Effector CD4-positive, alpha-beta T cell (primary cell): Measurements from ENCODE around the gene SLC19A1.
"Not testable (repeated sequence)": the region's sequence is repeated elsewhere in the genome, so short reads cannot be mapped to it uniquely, and the experiment has no call there.

Source experiments
- DNase-seq: peaks from one replicate; pipeline ENCODE4 v3.0.0-alpha.2; 2020

The SLC19A1 gene

DNA sequence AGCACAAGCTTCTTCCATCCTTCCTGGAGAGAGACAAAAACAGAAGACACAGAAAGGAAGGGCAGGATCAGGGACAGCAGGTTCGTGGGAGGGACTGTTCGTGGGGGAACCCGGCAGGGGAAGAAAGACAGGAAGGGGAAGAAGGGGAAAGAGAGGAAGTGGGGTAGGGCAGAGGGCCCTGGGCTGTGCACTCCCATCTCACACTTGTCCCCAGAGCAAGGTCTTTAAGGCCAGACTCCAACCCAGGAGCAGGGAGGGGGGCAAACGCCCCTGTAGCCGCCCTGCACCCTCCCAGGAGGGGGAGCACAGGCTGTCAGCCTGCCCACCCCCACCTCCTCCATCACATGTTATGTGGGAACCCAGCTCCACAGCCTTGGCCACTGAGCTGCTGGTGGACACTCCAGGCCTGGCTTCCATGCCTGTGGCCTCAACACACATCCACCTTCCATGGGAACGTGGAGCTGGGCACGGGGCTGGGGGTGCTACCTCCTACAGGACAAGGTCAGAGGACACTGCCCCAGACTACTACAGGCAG is 9.3 kb downstream of the SLC19A1 start:
- DNase-seq: no peak

DNA sequence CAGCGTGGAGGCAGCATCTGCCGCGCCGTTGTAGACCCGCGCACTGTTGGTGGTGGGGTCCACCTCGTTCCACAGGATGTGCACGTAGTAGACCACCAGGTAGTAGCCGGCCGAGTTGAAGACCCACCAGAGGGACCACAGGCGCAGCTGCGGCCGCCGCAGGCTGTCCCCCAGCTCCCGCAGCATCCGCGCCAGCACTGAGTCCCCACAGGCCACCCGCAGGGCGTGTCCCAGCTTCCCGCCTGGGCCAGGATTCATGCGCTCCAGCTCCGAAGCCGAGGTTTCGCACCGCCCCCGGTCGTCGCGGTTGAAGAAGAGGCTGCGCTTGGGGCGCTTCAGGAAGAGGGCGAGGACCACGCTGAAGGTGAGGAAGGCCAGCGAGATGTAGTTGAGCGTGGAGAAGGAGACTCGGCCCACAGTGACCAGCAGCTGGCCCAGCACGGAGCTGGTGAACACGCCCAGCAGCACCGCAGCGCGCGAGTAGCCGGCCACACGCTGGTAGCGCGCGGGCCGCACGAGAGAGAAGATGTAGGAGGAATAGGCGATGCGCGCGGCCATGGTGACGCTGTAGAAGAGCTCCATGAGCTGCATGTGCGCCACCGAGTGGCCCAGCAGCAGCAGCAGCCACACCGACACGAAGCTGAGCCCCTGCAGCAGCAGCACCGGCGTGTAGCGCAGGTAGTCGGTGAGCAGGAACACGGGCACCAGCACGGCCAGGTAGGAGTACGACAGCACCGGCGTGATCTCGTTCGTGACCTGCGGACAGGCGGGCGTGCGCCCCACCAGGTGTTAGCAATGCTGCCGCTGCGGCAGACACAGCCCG is 10.6 kb downstream of the SLC19A1 start:
- DNase-seq: no peak

DNA sequence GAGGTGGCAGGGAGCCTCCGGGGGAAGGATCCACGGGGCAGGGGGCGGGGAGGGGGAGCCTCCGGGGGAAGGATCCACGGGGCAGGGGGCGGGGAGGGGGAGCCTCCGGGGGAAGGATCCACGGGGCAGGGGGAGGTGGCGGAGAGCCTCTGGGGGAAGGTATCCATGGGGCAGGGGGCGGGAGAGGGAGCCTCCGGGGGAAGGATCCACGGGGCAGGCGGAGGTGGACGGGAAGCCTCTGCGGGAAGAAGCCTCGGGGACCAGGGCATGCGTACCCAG is 11.2 kb downstream of the SLC19A1 start:
- DNase-seq: not testable (repeated sequence)

DNA sequence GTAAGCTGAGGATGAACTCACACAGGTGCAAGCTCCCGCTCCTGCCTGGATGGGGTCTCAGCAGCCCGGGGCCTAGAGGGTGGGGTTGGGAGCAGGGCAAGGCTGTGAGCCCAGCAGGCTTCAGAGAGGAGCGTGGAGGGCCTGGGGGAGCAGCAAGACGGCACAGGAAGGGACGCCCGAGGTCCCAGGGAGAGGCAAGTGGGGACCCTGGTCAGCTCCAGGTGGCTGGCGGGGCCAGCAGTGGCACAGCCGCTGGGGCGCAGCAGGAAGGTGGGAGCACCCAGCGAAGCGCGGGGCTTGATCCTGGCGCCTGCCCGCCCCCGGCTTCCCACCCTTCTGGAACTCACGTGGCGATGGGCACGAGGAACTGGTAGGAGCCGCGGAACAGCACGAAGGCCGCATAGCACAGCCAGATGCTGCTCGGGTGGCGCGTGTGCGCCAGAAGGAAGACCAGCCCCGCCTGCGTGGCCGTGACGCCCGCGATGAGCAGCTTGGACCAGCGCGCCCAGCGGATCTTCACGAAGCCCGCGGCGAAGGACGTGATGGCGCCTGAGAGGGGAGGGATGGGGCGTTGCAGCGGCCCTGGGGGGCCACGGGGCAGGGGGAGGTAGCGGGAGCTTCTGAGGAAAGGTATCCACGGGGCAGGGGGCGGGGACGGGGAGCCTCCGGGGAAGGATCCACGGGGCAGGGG is 11.7 kb downstream of the SLC19A1 start:
- no peak for DNase-seq

DNA sequence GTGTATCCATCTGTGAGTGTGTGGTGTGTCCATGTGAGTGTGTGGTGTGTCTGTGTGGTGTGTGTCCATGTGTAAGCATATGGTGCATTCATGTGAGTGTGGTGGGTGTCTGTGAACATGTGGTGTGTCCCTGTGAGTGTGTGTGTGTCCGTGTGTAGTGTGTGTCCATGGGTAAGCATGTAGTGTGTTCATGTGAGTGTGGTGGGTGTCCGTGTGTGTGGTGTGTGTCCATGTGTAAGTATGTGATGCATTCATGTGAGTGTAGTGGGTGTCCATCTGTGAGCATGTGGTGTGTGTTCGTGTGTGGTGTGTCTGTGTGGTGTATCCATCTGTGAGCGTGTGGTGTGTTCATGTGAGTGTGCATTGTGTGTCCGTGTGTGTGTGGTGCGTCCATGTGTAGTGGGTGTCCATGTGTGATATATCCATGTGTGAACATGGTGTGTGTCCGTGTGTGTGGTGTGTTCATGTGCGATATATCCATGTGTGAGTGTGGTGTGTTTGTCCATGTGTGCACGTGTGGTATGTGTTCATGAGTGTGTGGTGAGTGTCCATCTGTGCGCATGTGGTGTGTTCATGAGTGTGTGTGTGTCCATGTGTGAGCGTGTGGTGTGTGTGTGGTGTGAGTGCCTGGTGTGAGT is 12.3 kb downstream of the SLC19A1 start:
- DNase-seq: no peak

DNA sequence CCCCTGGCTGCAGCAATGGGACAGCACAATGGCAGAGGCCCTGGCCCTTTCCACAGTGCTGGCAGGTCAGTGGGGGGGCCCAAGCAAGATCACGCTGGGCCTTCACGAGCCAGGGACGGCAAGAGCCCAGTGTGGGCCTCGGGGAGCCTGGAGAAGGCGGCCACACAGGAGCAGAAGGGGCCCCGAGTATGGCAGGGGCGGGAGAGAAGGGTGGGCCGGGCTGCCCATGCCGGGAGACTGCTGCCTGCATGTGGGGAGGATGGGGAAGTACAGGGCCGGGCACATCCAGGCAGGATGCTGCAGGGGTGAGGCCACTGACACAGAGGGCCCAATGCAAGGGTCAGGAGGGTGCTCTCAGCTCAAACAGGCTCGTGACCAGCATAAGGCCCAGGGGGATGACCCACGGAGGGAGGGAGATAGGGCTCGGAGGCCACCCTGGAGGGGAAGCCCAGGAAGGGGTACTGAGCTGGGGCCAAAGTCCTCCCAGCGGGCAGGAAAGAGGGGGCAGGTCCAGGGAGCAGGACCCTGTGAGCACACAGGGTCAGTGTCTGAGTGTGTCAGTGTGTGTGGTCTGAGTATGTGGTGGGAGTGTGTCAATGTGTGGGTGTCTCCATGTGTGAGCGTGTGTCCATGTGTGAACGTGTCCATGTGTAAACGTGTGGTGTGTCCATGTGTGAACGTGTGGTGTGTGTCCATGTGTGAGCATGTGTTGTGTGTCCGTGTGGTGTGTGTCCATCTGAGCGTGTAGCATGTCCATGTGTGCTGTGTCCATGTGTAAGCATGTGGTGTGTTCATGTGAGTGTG is 13.1 kb downstream of the SLC19A1 start:
- DNase-seq: no peak

DNA sequence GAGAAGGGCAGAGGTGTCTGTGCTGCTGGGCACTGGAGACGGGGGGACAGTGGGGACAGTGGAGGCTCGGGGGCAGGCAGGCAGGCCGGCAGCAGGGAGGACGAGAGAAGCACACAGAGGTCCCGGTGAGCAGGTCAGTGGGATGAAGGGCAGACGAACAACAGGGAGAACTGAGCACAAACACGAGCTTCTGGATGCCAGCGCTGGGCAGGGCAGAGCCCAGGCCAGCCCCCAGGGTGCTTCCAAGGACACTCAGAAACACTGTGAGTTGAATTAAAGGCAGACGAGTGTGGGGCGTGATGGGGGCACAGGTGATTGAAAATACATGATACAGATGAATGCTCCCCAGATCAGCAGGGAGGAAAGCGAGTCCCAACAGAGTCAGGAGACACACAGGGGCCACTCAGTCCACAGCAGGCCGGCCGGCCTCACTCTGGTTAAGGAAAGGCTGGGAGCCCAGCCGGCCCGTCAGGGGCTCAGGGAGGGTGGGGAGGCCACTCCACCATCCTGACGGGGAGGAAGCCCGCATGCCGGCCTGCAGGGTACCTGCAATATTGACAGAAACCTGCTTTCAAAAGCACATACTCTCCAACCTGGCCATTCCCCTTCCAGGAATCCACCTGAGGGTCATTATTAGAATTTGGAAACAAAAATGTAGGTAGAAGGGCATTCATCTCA is 14.1 kb downstream of the SLC19A1 start:
- no peak for DNase-seq

DNA sequence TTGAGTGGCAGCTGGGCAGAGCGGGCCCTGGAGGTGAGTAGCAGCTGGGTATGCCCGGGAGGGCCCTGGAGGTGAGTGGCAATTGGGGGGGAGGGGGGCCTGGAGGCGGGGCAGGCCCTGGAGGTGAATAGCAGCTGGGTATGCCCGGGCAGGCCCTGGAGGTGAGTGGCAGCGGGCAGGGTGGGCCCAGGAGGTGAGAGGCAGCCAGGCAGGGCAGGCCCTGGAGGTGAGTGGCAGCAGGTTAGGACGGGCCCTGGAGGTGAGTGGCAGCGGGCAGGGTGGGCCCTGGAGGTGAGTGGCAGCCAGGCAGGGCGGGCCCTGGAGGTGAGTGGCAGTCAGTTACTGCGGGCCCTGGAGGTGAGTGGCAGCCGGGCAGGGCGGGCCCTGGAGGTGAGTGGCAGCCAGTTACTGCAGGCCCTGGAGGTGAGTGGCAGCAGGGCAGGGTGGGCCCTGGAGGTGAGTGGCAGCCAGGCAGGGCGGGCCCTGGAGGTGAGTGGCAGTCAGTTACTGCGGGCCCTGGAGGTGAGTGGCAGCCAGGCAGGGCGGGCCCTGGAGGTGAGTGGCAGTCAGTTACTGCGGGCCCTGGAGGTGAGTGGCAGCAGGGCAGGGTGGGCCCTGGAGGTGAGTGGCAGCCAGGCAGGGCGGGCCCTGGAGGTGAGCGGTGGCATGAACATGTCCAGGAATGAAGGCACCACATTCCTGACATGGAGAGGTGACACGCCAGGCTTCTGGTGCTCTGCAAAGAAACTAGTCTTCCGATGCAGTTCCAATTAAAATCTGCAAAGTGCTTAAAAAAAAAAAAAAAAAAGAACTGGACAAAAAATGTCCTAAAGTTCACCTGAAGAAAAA is 14.9 kb downstream of the SLC19A1 start:
- not testable (repeated sequence) for DNase-seq

DNA sequence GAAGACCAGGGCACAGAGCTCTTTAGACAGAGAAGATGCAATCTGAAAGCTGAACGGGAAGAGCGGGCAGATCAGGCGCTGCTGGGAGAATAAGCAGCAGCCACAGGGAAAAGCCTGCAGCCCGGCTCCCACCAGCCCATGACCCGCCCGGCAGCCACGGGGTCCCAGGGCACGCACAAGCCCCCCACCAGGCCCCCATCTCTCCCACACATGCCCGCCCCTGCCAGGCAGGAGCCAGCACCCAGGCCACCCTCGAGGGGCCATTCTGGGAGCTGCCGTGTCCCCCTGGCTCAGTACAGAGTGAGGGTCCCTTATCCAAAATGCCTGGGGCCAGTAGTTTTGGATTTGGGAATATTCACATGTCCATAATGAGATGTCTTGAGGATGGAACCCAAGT is 16.3 kb downstream of the SLC19A1 start:
- DNase-seq: no peak

DNA sequence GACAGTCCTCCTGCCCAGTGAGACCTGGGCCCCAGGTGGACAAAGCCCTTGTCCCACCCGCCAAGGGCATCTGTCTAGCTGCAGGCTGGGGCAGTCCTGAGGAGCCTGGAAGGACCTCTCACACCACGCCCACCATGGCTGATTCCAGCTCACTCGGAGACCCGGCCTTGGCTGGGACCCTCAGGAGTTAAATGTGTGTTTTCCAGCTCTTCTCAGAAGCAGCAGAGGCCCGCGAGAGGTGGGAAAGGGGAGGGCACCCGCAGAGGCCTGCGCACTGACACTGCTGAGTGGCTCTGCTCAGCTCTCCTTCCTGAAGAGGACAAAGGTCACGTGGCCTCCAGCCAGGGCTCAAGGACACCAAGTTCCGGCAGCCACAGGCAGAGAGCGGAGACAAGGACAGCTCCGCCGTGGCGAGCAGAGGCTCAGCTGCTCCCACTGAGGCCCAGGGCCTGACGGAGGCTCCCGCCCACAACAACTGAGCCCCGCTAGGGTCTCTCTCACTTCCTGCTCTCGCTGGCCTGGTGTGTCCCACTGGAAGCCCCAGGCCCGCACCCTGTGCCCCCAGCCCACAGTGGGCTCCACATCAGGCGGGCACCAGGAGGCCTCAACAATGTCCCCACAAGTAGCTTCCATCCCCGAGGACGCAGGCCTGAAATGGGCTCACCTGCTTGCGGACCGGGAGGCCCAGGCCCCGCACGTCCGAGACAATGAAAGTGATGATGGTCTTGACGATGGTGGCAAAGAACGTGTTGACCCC is 16.9 kb downstream of the SLC19A1 start:
- DNase-seq: no peak

DNA sequence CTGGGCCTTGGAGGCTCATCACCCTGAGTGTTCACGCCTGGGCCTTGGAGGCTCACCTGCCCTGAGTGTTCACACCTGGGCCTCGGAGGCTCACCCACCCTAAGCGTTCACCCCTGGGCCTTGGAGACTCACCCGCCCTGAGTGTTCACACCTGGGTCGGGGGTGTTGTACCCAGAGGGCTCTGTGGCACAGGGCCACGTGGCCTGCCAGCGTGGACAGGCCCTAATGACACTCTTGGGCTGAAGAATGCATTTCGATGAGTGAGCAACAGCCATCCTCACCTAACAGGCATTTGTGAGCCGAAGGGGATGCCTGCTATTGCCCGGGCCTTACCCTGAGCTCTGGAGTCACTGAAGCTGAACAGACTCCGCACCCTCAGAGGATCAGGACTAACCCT is 17.5 kb downstream of the SLC19A1 start:
- no peak for DNase-seq

DNA sequence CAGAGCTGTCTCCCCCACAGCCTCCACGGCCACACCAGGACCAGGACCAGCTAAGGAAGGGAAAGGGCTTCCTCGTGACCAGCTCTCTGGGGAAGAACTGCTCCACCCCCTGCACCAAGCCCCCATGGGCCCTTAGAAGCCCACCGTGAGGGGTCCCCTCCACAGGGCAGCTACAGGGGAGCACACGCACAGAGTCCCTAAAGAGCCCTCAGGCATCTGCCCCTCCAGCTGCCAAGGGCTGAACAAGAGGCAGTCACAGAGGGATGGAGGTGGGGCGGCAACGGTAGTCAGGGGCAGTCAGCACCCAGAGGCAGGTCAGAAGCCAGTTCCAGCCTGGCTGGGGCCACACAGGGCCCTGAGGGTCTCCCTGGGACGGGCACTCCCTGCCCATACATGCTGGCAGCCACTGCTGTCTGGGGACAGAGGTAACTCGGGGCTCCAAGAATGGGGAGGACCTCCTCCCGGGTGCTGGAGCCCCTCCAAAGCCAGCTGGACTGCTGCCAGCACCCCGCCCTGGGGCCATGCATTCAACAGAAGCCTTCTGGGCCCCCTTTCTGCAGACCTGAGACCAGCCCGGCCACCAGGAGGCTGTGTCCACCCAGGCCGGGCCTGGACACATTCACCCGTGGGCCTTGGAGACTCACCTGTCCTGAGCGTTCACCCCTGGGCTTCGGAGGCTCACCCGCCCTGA is 18.7 kb downstream of the SLC19A1 start:
- DNase-seq: no peak

DNA sequence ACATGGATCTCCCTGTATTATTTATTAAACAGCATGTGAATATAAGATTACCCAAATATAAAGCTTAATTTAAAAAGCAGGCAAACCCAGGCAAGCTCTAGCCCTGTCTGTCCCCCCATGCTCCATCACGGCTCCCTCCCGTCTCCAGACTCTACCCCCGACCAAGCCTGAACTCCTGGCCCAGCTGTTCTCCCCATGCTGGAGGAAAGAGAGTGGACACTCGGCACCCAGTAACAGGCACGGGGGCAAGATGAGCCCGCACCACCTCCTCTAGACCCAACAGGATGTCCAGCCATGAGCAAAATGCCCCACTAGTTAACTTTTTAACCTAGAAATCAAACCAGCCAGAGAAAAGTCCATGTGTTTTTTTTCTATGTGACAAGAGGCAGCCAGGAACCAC is 19.3 kb downstream of the SLC19A1 start:
- DNase-seq: no peak

DNA sequence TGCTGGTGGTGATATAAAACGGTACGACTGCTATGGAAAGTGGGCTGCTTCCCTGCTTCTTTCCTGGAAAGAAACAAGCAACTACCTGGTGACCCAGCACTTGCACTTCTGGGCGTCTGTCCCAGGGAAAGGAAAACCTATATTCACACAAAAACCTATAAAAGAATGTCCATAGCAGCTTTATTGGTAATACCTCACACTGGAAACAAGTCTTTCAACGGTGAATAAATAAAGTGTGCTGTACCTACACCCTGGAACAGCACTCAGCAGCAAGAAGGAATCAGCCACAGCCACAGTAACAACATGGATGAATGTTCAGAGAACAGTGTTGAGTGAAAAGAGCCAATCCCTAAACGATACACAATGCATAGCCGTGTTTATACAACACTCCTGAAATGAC is 19.9 kb downstream of the SLC19A1 start:
- no peak for DNase-seq

DNA sequence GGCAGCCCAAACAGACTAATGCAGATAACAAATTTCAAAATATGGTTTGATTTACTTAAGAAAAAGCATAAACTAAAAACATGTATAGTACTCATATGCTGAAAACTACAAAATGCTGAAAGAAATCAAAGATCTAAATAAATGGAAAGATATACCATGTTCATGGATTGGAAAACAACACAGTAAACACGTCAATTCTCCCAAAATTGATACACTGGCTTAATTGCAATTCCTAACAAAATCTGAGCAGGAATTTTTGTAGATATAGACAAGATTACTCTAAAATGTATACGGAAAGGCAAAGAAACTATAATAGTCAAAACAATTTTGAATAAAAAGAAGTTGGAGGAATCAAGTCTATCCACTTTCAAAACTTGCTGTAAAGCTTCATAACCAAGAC is 21.0 kb downstream of the SLC19A1 start:
- no peak for DNase-seq

DNA sequence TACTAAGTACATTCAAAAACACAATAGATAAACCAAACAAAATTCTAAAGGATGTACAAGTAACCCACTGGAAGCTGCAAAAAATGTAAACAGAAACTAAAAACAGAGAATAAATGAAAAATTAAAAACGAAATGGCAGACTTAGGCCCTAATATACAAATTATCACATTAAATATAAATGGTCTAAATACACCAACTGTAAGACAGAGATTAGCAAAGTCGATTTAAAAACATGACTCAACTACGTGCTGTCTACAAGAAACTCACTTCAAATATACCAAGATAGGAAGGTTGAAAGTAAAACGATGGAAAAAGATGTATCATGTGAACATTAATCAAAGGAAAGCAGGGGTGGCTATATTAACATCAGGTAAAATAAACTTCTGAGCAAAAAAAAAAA is 23.1 kb downstream of the SLC19A1 start:
- DNase-seq: no peak

DNA sequence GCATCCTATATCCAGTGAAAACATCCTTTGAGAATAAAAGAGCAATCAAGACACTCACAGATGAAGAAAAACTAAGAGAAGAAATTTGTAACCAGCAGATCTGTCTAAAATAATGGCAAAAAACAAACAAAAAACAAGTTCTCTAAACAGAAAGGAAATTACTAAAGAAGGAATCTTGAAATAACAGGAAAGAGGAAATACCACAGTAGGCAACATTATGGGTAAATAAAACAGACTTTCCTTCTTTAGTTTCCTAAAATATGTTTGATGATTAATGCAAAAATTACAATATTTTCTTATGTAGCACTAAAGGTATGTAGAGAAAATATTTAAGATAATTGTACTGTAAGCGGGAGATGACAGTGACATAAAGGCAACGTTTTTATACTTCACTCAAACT is 23.5 kb downstream of the SLC19A1 start:
- DNase-seq: no peak

DNA sequence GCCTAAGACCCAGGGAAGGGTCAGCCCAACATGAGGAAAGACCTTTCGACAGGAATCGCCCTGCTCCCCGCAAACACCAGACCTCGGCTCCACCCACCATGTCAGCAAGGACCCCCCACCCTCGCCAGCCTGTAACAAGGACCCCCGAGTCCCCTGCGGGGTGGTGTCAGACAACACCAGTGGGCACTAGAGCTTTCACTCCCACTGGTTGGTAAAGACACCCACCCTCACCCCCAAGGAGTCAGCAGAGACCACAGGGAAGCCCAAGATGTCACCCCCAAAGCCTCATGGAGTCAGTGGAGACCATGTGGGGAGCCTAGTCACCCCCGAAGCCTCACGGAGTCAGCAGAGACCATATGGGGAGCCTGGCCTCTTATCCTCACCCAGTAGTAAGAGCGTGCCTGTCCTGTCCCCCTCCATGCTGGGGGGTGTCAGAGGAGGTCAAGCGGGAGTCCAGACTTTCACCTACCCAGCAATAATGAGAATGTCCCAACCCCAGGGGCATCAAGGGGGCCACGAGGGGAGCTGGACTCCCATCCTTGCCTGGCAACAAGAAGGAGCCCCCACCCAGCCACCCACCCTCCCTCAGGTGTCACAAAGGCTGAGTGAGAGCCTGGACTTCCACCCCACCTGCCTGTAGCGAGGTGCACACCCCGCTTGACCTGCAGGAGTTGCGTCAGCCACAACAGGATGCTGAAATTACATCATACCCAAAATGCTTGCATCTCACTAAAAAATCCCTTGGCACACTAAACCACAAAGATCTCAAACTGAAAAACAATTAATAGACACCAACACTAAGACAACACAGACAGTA is 24.8 kb downstream of the SLC19A1 start:
- DNase-seq: no peak

DNA sequence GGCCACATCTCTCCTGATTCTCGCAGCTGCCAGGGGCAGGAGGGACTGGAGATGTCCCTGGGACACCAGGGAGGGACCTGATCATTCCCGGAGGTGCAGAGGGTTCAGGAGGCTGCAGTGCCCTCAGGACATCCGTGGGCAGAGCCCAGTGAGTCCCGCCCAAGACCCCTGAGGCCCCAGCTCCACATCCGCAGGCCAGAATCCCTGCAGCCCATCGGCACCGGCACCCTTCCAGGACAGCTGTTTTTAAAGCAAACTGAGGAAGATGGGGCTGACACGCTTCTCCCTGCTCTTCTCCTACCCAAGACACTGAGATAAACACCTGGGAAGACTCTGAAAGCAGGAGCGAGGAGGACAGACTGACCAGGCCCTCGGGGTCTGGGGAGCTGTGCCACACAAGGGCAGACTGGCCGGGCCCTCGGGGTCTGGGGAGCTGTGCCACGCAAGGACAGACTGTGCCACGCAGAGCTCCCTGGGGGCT is 25.5 kb downstream of the SLC19A1 start:
- DNase-seq: no peak
